ENCODE results near the gene DNAJC7.

GRCh38 chr17:42023524-42024349, 6.5 kb upstream of the DNAJC7 start:
- TF ChIP-seq ARNTL (CRISPR knock-in tag; IDR thresholded peaks at IDR 0.05; ENCODE audit: borderline replicate concordance, low read depth) (no peak), RARB (CRISPR knock-in tag; IDR thresholded peaks at IDR 0.05) (no peak), ZFP3 (CRISPR knock-in tag; IDR thresholded peaks at IDR 0.05) (no peak), ESRRG (CRISPR knock-in tag; IDR thresholded peaks at IDR 0.05) (no peak), TSHZ2 (CRISPR knock-in tag; IDR thresholded peaks at IDR 0.05) (no peak), TOX (CRISPR knock-in tag; IDR thresholded peaks at IDR 0.05; ENCODE audit: borderline replicate concordance) (no peak), CREB5 (CRISPR knock-in tag; IDR thresholded peaks at IDR 0.05; ENCODE audit: low read depth) (no peak), PATZ1 (CRISPR knock-in tag; IDR thresholded peaks at IDR 0.05; ENCODE audit: borderline replicate concordance) (no peak), ZNF70 (CRISPR knock-in tag; IDR thresholded peaks at IDR 0.05) (no peak), POU6F1 (CRISPR knock-in tag; IDR thresholded peaks at IDR 0.05; ENCODE audit: borderline replicate concordance, low read depth) (no peak), BACH2 (CRISPR knock-in tag; IDR thresholded peaks at IDR 0.05; ENCODE audit: borderline replicate concordance) (no peak), CSDC2 (CRISPR knock-in tag; IDR thresholded peaks at IDR 0.05) (no peak), GLIS3 (CRISPR knock-in tag; IDR thresholded peaks at IDR 0.05) (no peak), SNAI2 (CRISPR knock-in tag; IDR thresholded peaks at IDR 0.05) (no peak)

All from SK-N-SH treated with all-trans-retinoic acid at 6 μM for 48 hours (cell line).